CD4-positive, alpha-beta T cell treated with Interleukin-17A for 4 hours (primary cell): ENCODE data around the gene CCDC47.
"Not testable (repeated sequence)": the region's sequence is repeated elsewhere in the genome, so short reads cannot be mapped to it uniquely, and the experiment has no call there.

Experiments used
- DNase-seq: peaks from one replicate; pipeline ENCODE4 v3.0.0-alpha.2; 2020; ENCODE audit warnings: mixed read lengths

The CCDC47 gene

DNA sequence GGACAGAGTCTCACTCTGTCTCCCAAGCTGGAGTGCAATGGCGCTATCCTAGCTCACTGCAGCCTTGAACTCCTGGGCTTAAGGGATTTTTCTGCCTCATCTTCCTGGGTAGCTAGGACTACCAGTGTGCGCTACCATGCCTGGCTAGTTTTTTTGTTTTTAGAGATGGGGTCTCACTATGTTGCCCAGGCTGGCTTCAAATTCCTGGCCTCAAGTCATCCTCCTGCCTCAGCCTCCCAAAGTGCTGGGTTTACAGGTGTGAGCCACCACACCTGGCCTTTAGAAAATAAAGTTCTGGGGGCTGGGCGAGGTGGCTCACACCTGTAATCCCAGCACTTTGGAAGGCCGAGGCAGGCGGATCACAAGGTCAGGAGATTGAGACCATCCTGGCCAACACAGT, 53.2 kb downstream of the CCDC47 start:
- not testable (repeated sequence) for DNase-seq

DNA sequence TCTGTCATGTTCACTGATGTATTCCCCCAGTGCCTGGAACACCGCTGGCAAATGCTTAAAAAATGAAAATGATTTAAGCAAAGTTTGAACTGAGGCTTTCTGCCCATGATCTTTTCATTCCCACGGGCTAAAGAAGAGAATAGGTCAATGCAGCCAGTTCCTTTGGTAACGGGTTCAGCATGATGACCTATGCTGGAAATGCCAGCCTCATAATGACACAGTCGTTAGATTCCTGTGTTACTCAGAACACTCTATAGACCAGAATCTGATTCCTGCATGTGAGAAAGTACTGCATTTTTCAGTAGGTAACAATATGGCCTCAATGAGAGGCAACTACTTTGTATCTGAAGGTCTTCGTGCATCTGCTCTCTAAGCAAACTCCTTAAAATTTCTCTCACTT, 54.4 kb downstream of the CCDC47 start:
- no peak for DNase-seq

DNA sequence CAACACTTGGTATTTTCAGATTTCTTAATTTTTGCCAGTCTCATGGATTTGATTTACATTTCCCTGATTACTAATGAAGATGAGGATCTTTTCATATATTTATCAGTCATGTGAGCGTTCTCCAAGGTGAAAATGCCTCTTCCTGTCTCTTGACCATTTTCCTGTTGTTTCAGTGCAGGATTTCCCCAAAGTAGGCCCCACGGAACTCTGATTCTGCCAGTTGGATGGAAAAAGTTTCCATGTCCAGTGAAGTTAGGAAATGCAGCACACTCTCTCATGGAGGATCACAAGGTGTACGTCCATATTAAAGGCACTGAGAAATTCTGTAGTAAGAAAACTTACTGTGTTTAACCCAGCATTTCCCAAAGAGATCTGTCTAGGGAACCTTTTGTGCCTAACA, 57.0 kb downstream of the CCDC47 start:
- no peak for DNase-seq

DNA sequence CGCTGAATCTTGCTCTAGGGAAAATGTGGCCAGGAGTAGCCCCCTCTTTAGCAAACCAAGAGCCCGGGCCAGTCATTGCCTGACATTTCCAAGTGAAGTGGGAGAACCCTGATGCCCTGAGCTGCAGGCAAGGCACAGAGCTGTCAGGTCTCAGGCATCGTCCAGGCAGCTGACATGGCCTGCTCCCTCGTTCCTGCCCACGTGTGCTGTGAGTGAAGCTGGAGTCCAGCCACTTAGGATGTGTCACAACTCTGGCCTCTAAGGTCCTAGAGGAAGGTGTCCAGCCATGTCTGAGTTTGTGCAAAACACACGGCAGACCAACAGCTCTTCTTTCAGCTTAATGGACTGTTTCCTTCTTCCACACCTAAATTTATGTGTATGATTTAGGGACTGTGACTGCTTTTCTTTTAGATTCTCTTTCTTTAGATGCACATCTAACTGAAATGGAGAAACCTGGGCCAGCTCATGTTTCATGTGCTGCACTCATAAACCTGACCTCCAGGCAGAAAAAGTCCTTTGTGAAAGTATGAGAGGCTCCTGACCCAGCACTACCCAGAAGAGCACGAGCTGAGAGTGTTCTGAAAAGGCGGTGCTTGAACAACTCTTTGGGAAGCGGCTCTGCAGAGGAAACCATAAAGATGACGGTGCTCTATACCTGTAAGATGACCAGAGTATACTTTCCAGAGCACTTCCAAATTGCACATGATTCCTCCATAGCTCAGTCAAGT, 58.7 kb downstream of the CCDC47 start:
- no peak for DNase-seq

DNA sequence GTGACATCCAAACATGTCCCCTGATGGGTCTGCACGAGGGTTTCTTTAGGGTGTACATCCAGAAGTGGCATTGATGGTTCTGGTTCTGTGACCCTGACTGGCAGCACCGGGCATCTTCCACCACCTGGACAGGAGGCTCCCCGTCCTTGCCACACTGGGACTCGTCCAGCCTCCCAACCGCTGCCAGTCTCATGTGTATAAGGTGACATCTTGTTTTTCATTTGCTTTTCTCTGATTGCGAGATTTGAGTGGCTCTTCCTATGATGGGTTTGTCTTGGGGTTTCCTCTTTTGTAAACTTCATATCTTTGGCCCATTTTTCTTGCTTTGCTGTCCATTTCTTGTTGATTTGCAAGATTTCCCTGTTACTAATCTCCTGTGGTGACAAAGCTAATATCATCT, 64.3 kb downstream of the CCDC47 start:
- no peak for DNase-seq

DNA sequence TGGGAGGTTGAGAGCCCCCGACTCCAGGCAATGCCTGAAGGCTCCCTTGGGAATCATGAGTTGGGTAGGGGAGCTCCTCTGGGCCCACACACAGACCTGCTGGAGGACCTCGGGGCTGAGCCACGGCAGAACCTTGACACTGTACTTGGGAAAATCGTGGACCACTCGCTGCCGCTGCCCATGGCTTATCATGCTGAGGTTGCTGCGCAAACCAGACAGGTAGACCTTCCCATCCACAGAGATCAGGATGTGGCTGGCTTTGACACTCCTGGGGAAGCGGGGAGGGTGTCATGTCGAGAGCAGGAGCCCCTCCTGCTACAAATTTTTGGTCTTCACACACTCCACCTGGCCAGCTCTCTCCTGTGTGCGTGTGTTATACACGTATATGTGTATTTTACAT, 66.2 kb downstream of the CCDC47 start:
- DNase-seq: peak; percentile 60

DNA sequence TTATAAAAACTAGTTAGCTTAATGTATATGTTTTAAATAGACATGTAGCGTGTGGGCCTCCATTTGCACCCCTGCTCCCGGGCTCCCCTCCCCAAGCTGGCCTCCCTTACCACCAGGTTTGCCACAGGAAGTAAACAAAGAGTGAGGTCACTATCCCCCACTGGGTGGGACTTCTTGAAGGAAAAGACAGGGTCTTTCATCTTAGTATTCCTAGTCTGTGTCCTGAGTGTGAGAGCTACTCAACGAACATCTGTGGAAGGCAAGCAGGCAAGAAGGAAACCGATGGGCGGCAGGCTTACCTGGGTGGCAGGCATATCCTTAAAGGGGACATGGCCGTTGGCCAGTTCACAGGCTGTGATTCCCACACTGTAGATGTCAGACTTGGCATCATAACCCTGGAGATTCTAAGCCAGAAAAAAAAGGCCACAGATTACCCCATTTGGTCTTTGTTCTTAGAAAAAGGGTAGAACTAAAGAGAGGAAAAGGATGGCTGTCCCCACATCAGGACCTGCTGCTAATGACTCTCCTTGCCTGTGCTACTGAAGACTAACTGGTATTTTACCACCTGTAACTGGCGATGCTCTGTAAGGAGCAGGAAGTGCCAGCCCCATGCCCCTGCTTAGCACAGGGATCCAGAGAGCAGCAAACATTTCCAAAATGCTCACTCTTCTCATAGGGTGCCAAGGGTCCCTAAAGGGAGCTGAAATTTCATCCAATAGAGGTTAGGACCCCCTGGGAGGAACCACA, 66.9 kb downstream of the CCDC47 start:
- peak; percentile 56 for DNase-seq

DNA sequence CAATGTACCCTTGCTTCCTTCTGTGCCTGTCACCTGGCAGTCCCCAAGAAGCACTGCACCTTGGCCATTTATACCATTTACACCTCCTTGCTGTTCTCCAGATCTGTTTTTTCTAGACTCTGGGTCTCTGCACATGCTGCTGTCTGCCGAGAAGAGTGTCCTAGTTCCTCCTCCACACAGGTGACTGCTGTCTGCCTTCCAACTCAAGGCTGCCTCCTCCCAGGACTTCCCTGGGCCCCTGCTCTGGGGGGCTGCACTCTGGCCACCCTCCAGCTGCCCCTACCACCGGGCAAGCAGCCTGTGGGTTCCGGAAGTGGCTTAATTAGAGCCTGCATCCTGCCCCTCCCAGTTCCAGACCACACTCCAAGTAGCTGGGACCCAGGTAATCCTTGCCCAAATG, 67.7 kb downstream of the CCDC47 start:
- DNase-seq: no peak

DNA sequence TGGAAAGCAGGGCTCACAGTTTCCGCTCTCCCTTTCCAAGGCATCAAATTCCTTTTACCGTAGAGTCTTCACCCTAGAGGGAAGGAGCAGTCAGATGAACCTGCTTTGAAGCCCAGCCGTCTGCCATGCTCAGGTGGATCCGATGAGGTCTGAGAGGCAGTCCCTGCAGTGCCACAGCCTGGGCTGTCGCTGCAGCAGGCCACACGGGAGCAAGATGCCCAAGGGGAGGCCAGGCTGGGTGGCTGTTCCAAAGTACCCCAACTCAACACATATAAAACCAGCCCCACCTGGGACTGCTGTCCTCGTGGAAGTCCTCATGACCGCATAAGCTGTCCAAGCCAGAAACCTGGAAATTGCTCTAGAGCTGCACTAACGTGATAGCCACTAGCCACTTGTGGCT, 68.6 kb downstream of the CCDC47 start:
- no peak for DNase-seq

DNA sequence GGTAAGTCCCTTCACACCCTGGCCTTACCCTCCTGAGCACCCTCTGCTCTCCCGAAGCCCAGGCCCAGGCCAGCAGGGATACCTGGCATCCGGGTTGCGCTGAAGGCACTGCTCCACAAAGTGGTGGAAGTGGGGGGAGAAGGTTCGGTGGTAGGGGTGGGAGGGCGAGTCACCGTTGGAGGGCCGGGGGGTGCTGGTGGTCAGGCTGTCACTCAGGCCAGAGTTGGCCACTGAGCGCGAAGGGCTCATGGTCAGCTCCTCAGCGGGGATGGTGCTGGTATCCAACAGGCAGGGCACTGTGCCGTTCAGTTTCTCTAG, 69.2 kb downstream of the CCDC47 start:
- DNase-seq: no peak

DNA sequence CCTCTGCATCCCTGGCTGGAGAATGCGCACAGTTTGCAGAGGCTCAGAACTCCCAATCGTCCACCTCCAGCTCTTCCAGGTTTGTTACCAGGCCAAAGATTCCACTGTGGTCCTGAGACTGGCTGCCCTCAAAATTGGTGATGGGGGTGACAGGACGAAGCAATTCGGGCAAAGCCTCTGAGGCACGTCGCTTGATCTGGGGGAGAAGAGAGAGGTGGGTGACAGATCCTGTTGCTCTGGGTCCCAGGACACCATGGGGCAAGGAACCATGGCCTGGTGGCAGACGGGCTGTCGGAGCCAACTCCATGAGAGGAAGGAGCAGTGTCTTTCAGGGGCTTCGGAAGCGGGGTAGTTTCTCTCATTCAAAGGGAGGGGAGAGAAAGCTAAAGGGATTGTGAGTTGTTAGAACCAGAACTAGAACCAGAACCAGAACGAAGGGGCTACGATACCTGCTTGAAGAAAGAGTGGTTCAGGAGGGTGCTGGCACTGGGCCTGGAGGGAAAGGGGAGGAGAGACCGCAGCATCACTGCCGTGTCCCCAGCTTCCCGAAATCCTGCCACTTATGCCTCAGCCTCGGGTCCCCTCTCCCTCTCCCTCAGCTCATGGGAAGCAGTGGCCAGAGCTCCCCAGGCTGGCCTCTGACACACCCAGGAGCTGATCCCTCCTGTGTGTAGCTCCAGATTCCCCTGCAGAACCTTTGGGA, 69.7 kb downstream of the CCDC47 start:
- DNase-seq: no peak

DNA sequence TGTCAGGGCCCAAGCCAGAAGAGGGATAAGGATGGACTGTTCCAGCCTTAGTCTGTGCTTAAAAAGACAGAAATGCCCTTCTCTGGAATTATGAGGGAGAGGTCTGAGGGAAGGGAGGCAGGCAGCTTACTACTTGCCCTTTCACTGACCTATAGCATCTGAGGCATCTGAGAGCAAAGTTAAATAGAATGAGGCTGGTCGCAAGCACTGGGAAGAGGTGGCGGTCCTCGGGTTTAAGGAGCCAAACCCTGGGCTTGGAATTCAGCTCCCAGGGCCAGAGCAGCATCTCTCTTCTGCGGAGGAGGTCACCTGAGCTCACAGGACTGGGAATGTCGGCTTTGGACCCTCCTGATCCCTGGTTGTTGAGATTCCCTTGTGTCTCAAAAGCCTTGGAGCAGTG, 70.4 kb downstream of the CCDC47 start:
- no peak for DNase-seq

DNA sequence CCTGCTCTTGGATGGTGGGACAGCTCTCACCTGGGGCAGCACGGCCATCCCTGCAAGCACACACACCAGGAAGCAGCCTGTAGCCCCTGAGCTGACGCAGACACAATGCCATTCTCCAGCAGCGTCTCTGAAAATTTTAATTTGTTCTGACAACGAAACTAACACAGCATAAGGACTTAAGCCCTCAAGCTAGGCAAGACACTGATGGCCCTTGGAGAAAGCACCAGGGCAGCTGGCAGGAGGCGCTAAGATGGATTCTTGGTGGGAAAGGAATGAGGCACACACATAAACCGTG, 70.7 kb downstream of the CCDC47 start:
- DNase-seq: no peak

DNA sequence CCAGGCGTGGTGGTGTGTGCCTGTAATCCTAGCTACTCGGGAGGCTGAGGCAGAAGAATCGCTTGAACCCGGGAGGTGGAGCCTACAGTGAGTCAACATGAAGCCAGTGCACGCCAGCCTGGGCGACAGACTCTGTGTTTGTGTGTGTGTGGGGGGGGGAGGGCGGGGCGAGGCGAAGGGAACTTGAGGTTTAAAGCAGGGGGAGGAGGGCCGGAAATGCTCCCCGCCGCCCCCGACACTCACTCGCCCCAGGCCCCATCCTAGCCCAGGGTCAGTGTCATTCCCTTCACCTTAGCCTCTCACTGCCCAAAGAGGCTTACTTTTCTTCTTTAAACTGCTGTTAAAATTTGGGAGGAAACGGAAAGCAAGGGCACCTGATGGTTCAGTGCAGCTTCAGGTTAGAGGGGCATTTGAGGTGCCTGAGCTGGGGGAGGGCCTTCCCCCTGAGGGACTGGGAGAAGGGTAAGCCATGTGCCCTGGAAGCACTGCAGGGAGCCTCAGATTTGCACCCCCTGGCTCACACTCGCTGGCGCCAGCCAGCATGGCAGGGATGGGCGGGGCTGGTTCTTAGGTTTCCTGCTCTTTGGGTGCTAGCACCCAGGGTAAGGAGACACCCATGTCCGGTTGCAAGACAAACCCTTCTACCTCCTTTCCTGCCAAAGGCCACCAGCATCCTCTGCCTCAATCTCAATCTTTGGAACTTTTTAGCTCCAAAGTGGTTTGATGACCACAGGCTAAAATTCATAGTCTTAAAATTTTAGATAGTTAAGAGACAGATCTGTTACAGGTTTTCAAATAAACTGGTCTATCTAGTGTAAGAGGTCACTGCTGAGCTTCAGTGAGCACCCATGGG, 71.3 kb downstream of the CCDC47 start:
- peak; percentile 92 for DNase-seq

DNA sequence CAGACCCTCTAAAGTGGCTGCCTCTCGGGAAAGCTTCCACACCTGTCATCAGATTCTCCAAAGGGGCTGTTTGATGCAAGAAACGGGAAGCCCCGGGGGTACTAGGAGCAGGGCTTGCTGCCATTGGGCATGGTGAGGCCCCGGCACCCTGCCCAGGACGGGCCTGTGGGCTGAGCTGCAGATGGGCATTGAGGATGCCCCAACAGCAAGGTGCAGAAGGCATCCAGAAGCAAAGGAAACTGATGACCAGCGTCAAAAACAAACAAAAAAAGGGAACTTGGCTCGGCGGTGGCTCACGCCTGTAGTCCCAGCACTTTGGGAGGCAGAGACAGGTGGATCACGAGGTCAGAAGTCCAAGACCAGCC, 72.0 kb downstream of the CCDC47 start:
- no peak for DNase-seq

DNA sequence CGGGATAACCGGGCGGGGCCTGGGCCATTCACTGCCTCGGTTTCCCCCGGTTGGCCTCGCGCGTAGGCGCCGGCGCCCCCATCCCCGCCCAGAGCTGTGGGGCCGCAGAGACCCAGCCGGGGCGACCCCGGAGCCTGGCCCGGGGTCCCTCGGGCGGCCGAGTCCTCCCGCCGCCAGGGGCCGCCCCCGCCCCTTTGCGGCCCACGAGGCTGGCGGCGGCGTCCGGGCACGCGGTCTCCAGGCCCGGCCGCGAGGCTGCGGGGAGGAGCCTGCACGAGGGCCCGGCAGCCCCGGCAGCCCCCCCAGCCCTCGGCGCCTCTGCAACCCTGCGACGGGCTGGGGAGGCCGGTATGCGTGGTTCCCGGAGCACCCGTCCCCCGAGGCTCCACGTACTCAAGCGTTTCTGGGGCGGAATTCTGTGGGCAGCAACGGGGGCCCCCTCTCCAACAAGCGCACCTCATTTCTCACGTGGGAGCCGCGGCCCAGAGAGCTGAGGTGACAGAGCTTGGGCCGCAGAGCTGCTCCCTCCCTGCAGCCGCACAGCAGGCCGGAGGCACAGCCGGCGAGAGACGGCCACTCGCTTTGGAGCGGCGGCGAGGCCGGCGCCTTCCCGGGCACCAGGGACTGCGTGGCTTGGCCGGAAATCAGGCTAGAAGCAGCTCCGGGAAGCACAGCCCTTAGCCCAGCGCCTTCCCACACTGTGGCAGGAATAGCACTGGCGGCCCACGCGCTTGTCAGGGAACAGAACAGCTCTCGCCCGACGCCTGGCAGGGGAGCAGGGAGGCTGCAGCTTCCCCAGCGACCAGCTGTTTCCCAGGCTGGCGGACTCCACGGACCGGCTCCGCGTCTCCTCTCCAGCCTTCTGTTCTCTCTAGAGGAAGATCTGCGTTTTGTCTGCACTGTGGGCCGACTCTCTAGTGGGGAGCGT, 72.6 kb downstream of the CCDC47 start:
- peak; percentile 73 for DNase-seq

DNA sequence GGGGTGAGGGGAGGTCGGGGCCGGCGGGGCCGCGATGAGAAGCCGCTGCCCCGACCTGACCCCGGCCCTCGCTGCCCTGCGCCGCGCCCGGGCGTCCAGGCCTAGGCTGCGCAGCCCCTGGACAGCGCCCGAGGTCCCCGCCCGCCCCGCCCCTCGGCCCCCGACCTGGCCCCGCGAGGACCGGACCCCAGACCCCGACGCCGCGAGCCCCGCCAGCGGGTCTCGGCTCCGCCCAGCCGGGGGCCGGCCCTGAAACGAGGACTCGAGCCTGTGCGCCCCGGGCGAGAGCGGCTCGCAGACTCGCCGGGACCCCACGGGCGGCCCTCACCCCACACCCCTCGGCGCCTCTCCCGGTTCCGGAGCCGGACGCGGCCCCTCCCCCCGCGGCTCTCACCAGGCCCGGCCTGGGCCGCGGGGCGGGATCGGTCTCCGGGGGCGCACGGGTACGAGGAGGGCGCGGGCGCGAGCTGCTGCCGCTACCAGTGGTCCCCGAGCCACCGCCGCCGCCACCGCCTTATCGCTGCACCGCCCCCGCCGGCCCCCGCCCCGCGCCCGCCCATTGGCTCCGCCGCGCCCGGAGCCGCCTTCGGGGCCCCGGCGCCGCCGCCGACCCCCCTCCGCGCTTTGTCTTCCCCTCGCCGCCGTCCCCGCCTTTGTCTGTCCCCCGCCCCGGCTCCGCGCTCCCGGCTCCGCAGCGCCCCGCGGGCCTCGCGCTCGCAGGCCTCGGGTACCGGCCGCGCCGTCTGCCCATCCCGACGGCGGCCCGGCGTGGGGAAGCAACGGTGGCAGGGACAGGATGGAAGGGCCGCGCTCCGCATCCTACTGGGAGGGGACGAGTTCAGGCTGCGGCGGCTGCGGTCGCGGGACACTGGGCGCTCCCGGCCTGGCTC, 73.5 kb downstream of the CCDC47 start, which contains the start of gene LIMD2:
LIMD2 (minus strand) TSS at position 488 of the 890 bp plus-strand sequence. CDS start 827 bp downstream, outside the sequence.
- DNase-seq: peak; percentile 93

DNA sequence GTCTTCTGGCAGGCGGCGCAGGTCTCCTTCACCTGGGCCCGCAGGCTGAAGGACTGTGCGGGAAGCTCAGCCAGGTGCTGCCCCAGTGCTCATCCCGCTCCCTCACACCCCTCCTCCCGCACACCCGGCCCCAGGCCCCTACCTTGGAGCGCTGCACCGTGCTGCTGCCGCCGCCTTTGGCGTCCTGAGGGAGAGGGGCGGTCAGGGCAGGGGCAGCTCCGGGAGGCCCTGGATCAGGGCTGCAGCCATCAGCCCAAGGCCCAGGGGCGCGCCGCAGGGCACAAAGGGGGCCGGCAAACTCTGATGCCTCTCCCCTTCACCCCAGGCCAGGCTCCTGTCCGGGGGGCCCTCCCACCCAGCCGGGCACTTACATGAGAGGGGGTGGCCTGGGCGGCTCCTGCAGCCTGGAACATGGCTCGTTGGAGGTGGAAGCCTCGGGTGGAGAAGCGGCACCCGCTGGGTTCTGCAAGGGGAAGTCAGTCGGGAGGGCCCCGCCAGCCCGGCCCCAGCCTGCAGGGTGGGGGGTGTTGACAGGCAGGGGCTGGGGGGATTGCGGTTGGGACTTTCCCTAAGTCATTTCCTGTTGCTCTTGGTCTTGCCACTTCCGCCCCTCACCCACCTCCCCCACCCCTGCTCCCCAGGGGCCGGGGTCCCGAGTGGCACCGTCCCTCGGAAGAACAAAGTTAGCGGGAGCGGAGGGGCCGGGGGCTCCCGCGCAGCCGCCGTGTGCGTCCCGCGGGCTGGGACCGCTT, 74.3 kb downstream of the CCDC47 start:
- DNase-seq: peak; percentile 94

DNA sequence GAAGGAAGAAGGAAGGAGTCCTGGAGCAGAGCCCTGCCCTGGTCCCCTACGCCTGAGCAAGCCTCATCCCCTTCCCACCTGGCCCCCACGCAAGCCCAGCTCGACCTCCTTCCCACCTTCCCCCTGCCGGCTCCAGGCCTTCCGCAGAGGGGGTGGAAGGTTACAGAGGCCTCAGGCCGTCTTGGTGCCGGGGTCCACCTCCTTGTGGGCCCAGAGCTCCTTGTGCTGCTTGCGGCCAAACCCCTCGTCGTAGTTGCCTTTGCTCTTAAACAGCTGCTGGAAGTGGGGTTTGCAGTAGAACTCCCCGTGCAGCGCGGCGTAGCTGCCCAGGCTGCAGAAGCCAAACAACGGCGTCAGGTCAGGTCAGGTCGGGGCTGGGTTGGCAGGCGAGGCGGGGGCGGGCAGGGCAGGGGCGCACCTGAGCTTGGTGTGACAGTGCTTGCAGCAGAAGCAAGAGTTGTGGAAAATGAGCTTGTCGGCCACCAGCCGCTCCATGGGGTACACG, 75.0 kb downstream of the CCDC47 start:
- DNase-seq: peak; percentile 59
